Glutamatergic neuron (in vitro differentiated cells): Measurements from ENCODE around the gene RHOBTB3. TPM values are rescaled to one million over a fixed set of nuclear protein-coding genes. Genes with fewer than 3 reads are reported as not detected.

ENCODE experiments used
- DNase-seq: peaks from one replicate; pipeline ENCODE4 v3.0.0; 2022
- H3K27ac Mint-ChIP-seq: one replicate; pipeline ENCODE4 v1.8.0; 2020; ENCODE audit warnings: mild to moderate bottlenecking, mixed read lengths, inconsistent platforms; ENCODE audit not compliant: unreplicated experiment
- H3K27me3 Mint-ChIP-seq: one replicate; pipeline ENCODE4 v1.8.0; 2020; ENCODE audit warnings: mild to moderate bottlenecking, moderate library complexity, mixed read lengths, inconsistent platforms; ENCODE audit not compliant: unreplicated experiment
- H3K36me3 Mint-ChIP-seq: one replicate; pipeline ENCODE4 v1.8.0; 2020; ENCODE audit warnings: mild to moderate bottlenecking, mixed read lengths, inconsistent platforms; ENCODE audit not compliant: unreplicated experiment
- H3K4me1 Mint-ChIP-seq: one replicate; pipeline ENCODE4 v1.8.0; 2020; ENCODE audit warnings: mild to moderate bottlenecking, low read depth, mixed read lengths, inconsistent platforms; ENCODE audit not compliant: unreplicated experiment
- H3K4me3 Mint-ChIP-seq: one replicate; pipeline ENCODE4 v1.8.0; 2020; ENCODE audit warnings: mild to moderate bottlenecking, mixed read lengths, inconsistent platforms; ENCODE audit not compliant: unreplicated experiment
- H3K9me3 Mint-ChIP-seq: one replicate; pipeline ENCODE4 v1.8.0; 2020; ENCODE audit warnings: mild to moderate bottlenecking, moderate library complexity, mixed read lengths, inconsistent platforms; ENCODE audit not compliant: unreplicated experiment
- CTCF ChIP-seq: fragments of 200-600 bp; sonication (generic); IDR thresholded peaks from one replicate; pipeline ENCODE4 v1.5.0; 2021; ENCODE audit not compliant: partially characterized antibody, unreplicated experiment
- total RNA-seq: library from RNA; stranded (reverse); fragmentation: NEBNext Ultra II Directional; extraction: Animal tissue kit (Norgen Biotek cat#: 25700); gene quantifications from one replicate; pipeline ENCODE4 v1.2.1, GENCODE V29; 2021; ENCODE audit not compliant: unreplicated experiment

RHOBTB3 gene
- total RNA-seq, 1 donor from 2014 or later, result 39.0 TPM

DNA sequence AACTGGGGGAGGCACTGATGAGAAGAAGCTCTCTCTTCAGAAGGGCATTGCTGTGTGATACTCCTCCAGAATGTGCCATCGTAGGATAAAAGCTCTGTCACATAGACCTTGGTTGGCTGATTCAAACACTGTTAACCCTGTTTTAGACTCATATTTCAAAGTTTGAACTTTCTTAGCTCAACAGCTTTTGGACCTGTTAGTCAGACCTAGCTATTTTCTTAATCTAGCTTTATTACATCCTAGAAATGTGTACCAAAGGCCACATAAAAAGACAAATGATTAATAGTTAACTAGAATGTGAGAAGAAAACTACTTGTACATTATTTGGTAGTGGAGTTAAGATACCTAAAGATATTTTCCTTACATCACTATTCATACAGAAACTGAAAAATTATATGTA is 4.3 kb downstream of the RHOBTB3 start:
- Mint-ChIP-seq H3K9me3 (peaks cover 9% of the 10 kb centered on the region), H3K4me3 (no peak overlapping the region), H3K4me1 (peaks cover 10% of the 10 kb centered on the region), H3K36me3 (peaks cover 6% of the 10 kb centered on the region), H3K27me3 (peaks cover 11% of the 10 kb centered on the region), H3K27ac (no peak overlapping the region)
- no peak for TF ChIP-seq CTCF
- no peak for DNase-seq

GRCh38 chr5:95738072-95738471 is 6.9 kb downstream of the RHOBTB3 start:
- no peak overlapping the region for H3K27ac Mint-ChIP-seq
- no peak for DNase-seq
- H3K9me3 Mint-ChIP-seq, result no peaks in the 10 kb centered on the region
- H3K36me3 Mint-ChIP-seq, result peaks cover 6% of the 10 kb centered on the region
- peaks cover 5% of the 10 kb centered on the region for H3K4me1 Mint-ChIP-seq
- TF ChIP-seq CTCF, result no peak
- no peaks in the 10 kb centered on the region for H3K27me3 Mint-ChIP-seq
- no peak overlapping the region for H3K4me3 Mint-ChIP-seq

DNA sequence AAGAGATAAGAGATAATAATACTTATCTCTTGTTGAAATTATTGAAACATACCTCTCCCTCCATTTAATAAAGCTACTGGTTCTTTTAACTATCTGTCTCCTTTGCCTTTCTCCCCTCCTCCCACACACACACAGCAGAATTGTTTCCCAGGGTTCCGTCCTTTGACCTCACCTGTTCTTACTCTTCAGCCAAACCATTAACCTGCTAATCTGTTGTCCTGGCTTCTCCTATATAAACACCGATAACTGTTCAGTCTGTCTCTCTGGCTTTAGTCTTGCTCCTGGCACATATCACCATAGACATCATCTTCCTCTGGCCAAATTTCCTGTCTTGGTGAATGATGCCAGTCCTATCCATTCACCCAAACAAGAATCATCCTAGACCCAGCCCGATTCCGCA is 7.7 kb downstream of the RHOBTB3 start:
- H3K9me3 Mint-ChIP-seq, result no peaks in the 10 kb centered on the region
- peaks cover 5% of the 10 kb centered on the region for H3K4me1 Mint-ChIP-seq
- peaks cover 6% of the 10 kb centered on the region for H3K36me3 Mint-ChIP-seq
- H3K4me3 Mint-ChIP-seq, result no peak overlapping the region
- no peaks in the 10 kb centered on the region for H3K27me3 Mint-ChIP-seq
- no peak overlapping the region for H3K27ac Mint-ChIP-seq
- no peak for DNase-seq
- no peak for TF ChIP-seq CTCF

GRCh38 chr5:95739857-95740256 is 8.7 kb downstream of the RHOBTB3 start:
- Mint-ChIP-seq H3K4me3 (no peak overlapping the region), H3K9me3 (no peaks in the 10 kb centered on the region), H3K27ac (no peak overlapping the region), H3K36me3 (peaks cover 6% of the 10 kb centered on the region), H3K4me1 (peaks cover under 1% of the 10 kb centered on the region), H3K27me3 (peaks cover 2% of the 10 kb centered on the region)
- DNase-seq, result no peak
- no peak for TF ChIP-seq CTCF

- H3K36me3 Mint-ChIP-seq, result peaks cover 6% of the 10 kb centered on the region
- no peaks in the 10 kb centered on the region for H3K9me3 Mint-ChIP-seq
- no peak overlapping the region for H3K27ac Mint-ChIP-seq
- no peak for TF ChIP-seq CTCF
- no peak for DNase-seq
- peaks cover 2% of the 10 kb centered on the region for H3K27me3 Mint-ChIP-seq
- no peaks in the 10 kb centered on the region for H3K4me1 Mint-ChIP-seq
- no peak overlapping the region for H3K4me3 Mint-ChIP-seq
Measured at GRCh38 chr5:95741458-95741857, 10.3 kb downstream of the RHOBTB3 start.
